ENCODE measurements around the gene CST6. TPM values are rescaled to one million over a fixed set of nuclear protein-coding genes. Genes with fewer than 3 reads are reported as not detected.

CST6 gene
- total and polyA plus RNA-seq, 2 donors (not counting 3 experiments of a cell fraction or from before 2014, with no cell fraction given) = 0.46 to 2.2 TPM

- Histone ChIP-seq H2AFZ (ENCODE audit: low read depth, low read length) (no peak overlapping the region), H3K4me2 (ENCODE audit: insufficient read depth, low read length) (no peak overlapping the region), H4K20me1 (replicated peaks; ENCODE audit: control insufficient read depth, extremely low read depth, insufficient read depth, low read length) (no peaks in the 10 kb centered on the region), H3K27ac (ENCODE audit: insufficient read depth, low read depth, low read length) (no peak overlapping the region), H3K36me3 (ENCODE audit: control insufficient read depth in 2 of 2, extremely low read depth in 1 of 2, insufficient read depth in 2 of 2, low read length in 2 of 2) (no peaks in the 10 kb centered on the region), H3K9ac (replicated peaks; ENCODE audit: extremely low read depth, insufficient read depth, low read length) (no peak overlapping the region), H3K4me3 (replicated peaks in 1 of 3; ENCODE audit: insufficient read depth in 1 of 3, low read depth in 1 of 3, low read length in 3 of 3) (no peak overlapping the region), H3K9me1 (replicated peaks; ENCODE audit: control insufficient read depth, extremely low read depth, insufficient read depth, low read length) (no peaks in the 10 kb centered on the region), H3K9me3 (replicated peaks; ENCODE audit: control insufficient read depth, insufficient read depth, low read length) (no peaks in the 10 kb centered on the region), H3K27me3 (ENCODE audit: control insufficient read depth in 2 of 2, insufficient read depth in 2 of 2, low read length in 2 of 2) (peaks cover 2% of the 10 kb centered on the region in 2 experiments), H3K4me1 (ENCODE audit: control insufficient read depth, extremely low read depth, insufficient read depth, low read length) (peaks cover 21% of the 10 kb centered on the region), H3K79me2 (ENCODE audit: control insufficient read depth, insufficient read depth, low read length) (no peaks in the 10 kb centered on the region)
- TF ChIP-seq, protein P1, sequence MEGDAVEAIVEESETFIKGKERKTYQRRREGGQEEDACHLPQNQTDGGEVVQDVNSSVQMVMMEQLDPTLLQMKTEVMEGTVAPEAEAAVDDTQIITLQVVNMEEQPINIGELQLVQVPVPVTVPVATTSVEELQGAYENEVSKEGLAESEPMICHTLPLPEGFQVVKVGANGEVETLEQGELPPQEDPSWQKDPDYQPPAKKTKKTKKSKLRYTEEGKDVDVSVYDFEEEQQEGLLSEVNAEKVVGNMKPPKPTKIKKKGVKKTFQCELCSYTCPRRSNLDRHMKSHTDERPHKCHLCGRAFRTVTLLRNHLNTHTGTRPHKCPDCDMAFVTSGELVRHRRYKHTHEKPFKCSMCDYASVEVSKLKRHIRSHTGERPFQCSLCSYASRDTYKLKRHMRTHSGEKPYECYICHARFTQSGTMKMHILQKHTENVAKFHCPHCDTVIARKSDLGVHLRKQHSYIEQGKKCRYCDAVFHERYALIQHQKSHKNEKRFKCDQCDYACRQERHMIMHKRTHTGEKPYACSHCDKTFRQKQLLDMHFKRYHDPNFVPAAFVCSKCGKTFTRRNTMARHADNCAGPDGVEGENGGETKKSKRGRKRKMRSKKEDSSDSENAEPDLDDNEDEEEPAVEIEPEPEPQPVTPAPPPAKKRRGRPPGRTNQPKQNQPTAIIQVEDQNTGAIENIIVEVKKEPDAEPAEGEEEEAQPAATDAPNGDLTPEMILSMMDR (IDR thresholded peaks at IDR 0.05; ENCODE audit: extremely low read depth in 1 of 2, insufficient read depth in 1 of 2, low read depth in 1 of 2, low read length in 2 of 2) = no peak
- TF ChIP-seq POLR2A (IDR thresholded peaks at IDR 0.05; ENCODE audit: low read depth, low read length) = no peak
- no peak for TF ChIP-seq MAX (IDR thresholded peaks at IDR 0.05; ENCODE audit: insufficient read depth, insufficient read length)
- TF ChIP-seq GATA2 (IDR thresholded peaks at IDR 0.05; ENCODE audit: insufficient read depth, insufficient read length, low read depth, low read length) = no peak
- TF ChIP-seq POLR2AphosphoS5 (IDR thresholded peaks at IDR 0.05; ENCODE audit: insufficient read depth, low read depth, low read length) = no peak
- TF ChIP-seq JUN (IDR thresholded peaks at IDR 0.05; ENCODE audit: borderline replicate concordance, insufficient read depth, insufficient read length, low read depth) = no peak
- TF ChIP-seq MYC (IDR thresholded peaks at IDR 0.05; ENCODE audit: low read depth, low read length) = no peak
- no peak for TF ChIP-seq FOS (IDR thresholded peaks at IDR 0.05; ENCODE audit: borderline replicate concordance, insufficient read depth, low read length)
- TF ChIP-seq EZH2 (IDR thresholded peaks at IDR 0.05; ENCODE audit: borderline replicate concordance, low read depth, low read length, severe bottlenecking) = no peak
- intact Hi-C loops (cut with micrococcal nuclease) = no loop called here
- ChIA-PET POLR2A (no interaction called here), CTCF (interaction anchor here (0.9 to 3.2 kb wide), 5 partner anchors 8 to 124 kb away, joined by 3 to 16 read pairs (median 3); partner anchors contain the start of genes BANF1, EIF1AD and FIBP)
- no peak for DNase-seq (ENCODE audit: low read depth, low spot score)
- dilution Hi-C loops (cut with MboI; ENCODE audit: extremely low pct_ligation_motif_present, low sequenced_read_pairs) = no loop called here
- no peak for FAIRE-seq
- BruUV-seq (replicated peaks) = no TSS peak
Measured at GRCh38 chr11:66012371-66012945, 650 bp downstream of the CST6 start.
